Fibroblast of the conjunctiva (primary cell): Measurements from ENCODE around the gene FAM222A.

ENCODE experiments used
- DNase-seq: peaks from one replicate; pipeline ENCODE4 v3.0.0-alpha.2; 2010; ENCODE audit warnings: low read depth

Gene FAM222A

DNA sequence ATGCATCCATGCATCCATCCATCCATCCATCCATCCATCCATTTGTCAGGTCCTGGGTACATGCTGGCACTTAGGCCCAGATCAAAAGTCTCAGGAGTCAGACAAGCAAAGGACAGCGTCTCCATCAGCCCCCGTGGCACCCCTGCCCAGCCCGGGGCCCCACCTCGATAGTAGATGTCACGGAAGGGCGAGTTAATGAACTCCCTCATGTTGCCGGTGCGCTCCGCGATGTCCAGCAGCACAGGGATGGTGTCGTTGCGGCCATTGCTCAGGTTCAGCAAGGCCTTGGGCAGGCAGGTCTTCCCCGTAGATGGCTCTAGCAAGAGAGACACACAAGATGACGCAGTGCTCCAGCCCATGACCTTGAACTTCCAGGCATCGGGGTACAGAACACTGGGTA, 89.2 kb downstream of the FAM222A start:
- no peak for DNase-seq

DNA sequence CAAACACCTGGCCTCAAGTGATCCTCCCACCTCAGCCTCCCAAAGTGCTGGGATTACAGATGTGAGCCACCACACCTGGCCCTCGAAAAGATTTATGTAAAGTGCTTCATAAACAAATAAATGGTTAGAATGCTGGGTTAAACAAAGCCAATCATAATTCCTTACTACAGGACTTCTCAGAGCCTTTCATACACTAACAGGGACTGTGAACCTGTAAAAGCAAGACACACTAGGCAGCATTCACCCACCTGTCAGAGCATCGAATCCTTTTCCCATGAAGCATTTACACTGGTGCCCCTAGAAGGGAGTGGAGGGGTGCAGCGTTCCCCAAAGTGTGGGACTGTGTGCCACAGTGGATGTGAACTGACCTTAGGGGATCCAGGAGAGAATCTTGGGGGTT, 90.1 kb downstream of the FAM222A start:
- DNase-seq, result no peak

DNA sequence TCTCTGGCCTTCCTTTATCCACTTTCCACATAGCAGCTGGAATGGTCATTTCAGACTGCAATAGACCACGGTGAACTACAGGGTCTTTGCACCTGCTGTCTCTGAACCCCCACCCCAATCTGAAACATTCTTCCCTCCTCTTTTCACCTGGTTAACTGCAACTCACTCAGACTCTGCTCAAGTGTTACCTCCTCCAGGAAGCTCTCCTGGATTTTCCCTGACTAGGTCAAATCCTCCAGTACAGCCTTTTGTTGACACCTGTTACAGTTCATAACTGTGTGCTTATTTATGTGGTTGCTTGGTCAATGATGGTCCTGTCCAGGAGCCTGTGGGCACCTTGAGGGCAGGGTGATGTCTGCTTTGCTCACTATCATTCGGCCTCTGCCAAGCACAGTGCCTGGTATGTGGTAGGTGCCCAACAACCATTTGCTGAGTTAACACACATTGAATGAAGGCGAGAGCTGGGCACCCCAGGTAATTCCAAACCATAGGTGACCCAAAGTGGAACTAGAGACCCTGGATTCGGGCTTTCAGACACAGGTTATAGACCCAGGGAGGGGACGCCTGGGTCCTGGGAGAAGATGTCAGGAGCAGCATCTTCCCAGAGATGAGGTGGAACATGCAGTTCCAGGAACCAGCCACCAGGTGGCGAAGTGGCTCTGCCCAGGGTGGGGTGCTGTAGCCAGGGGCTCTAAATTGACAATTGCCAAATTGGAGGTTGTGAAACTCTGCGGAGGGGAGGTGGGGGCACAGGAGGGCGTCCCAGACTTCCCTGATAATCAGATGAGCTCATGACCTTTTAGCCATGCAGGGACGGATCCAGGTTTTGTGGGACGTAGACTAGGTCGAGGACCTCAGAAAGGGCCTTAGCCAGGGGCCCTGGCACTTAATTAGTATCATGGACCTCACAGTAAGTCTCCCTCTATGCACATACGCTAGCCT, 91.5 kb downstream of the FAM222A start:
- DNase-seq, result peak; percentile 17

DNA sequence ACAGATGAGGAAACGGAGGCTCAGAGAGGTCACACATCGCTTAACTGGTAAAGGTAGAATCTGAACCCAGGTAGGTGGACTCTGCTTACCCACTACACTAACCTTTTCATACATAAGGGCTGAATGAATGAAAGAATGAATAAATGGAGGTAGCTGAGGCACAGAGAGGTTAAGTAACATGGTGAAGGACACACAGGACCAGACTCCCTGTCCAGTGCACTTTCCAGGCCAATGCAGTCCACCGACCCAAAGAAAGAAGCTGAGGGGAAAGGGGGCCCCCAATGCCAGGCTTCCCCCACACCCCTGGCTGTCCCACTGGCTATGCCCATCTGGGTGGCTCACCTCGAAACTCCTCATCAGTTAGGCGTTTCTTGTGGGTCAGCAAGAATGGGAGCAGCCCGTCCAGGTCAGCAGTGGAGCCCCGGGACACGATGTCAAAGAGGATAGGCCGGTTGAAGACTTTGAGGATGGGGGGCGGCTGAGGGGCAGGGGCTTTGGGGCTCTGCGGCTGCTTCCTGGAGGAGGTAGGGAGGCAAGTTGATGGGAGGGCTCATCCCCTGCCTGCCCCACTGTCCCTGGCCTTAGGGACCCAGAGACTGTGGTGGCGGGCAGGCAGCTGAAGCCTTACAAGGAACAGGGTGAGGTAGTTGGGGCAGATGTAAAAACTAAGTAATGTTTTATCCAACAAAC, 94.5 kb downstream of the FAM222A start:
- no peak for DNase-seq

GRCh38 chr12:109808876-109809646, 95.4 kb downstream of the FAM222A start:
- DNase-seq, result no peak

DNA sequence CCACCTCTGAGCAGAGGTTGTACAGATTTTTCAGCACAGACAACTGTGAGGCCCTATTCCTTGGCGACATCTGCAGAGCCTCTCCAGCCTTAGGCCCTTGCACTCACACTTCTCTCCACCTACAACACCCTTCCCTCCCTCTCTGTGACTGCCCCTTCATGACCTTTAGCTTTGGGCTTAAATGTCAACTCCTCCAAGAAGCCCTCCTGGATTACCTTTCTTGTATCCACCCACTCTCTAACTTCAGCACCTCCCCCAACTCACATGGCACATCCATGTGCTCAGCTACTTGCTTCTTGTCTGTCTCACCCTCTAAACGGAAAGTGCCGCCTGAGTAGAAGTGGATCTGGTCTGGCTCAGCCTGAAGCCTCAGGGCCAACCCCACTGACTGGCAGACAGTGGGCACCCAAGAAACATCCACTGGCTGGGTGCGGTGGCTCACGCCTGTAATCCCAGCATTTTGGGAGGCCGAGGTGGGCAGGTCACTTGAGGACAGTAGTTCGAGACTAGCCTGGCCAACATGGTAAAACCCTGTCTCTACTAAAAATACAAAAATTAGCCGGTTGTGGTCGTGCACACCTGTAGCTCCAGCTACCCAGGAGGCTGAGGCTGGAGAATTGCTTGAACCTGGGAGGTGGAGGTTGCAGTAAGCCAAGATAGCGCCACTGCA, 97.5 kb downstream of the FAM222A start:
- no peak for DNase-seq

DNA sequence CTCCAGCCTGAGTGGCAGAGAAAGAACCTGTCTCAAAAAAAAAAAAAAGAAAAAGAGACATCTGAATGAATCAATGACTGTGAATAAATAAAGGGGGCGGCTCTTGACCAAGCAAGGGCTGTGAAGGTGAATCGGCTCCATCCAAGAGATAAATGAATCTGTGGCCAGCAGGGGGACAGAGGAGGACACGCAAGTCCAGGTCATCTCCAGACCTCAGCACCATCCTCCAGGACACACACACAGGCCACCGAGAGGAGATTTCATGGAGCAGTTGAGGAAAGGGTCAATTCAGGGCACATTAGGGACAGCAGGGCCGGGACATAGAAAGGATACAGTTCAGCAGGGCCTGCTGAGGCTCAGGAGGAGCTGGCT, 98.0 kb downstream of the FAM222A start:
- no peak for DNase-seq

- DNase-seq, result no peak
These were observed 100.3 kb downstream of the FAM222A start for GRCh38 chr12:109813810-109814416.

DNA sequence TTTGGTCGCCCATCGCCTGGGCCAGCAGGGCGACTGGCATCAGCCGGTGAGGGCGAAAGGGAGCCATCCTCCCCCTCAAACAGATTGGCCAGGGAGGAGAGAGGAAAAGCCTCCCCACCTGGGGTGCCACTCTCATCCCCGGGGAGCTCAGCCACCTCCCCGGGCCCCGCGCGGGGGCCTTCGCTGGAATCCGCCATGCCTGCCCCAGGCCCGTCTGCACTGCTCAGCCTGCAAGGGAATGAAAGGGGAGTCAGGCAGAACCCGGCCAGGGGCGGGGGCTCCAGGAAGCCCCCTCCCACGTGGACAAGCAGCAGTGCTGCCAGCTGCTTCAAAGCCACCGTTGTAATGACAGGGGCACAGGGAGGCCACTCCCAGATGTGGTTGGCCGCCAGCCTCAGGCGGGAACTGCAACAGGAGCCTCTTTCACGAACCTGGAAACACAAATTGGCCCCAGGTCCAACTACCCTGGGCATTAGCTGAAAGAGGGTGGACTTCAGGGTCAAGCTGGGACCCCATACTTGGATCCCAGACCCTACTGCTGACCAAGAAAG, 101.0 kb downstream of the FAM222A start:
- no peak for DNase-seq

GRCh38 chr12:109815225-109815624, 101.6 kb downstream of the FAM222A start:
- DNase-seq, result no peak

DNA sequence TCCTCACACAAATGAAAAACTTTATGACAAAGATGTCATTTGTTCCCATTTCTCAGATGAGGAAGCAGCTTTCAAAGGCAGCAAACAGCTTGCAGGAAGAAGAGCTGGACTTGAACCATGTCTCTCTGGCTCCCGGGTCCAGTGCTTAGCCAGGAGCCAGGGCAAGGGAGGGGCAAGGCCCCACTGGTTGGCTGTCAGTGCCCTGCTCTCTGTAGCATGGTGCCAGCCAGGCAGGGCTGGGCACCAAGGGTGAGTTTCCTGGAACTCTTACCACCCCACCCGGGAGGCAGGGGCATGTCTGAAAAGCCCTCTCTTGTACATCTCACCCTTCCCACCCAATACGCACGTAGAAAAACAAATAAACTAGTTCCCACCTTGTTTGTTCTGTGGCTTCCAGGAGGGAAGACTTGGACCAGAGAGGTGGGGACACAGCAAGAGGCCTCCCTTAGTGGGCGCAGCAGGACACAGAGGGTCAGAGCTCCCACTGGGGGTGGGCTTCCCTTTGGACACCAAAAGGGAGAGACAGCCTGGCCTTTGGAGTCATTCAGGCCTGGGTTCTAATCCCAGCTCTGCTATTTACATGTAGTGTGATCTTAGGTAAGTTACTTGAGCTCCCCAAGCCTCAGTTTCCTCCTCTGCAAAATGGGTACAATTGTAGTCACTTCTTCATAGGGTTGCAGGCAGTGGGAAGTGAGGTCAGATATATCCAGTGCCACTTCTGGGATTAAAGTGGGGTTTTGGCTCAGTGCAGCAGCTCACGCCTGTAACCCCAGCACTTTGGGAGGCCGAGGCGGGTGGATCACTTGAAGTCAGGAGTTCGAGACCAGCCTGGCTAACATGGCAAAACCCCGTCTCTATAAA, 102.4 kb downstream of the FAM222A start:
- DNase-seq, result no peak

- DNase-seq, result no peak
These were observed 103.2 kb downstream of the FAM222A start for GRCh38 chr12:109816870-109817269.

- no peak for DNase-seq
These were observed 104.1 kb downstream of the FAM222A start for GRCh38 chr12:109817627-109818231.

DNA sequence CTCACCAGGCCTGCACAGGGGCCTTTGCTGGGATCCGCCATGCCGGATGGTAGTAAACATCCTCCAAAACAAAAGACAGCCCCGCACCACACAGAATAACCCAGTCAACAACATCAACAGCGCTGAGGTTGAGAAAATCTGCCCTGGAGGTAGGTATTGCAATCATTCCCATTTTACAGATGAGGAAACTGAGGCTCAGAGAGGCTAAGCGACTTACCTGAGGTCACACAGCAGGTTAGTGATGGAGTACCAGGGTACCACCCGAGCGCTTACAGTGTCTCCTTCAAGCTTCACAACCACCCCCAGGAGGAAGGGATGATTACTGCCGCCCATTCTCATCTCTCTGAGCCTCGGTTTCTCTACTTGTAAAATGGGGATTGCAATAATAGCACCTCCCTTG, 104.6 kb downstream of the FAM222A start:
- no peak for DNase-seq

- peak; percentile 14 for DNase-seq
These were observed 105.4 kb downstream of the FAM222A start for GRCh38 chr12:109818905-109819500.
